IMR-90 (cell line): Measurements from ENCODE around the gene CYP4Z1. TPM values are rescaled to one million over a fixed set of nuclear protein-coding genes. Genes with fewer than 3 reads are reported as not detected.
"Not testable (repeated sequence)": the region's sequence is repeated elsewhere in the genome, so short reads cannot be mapped to it uniquely, and the experiment has no call there.

Source experiments
- ATAC-seq: fragments of 200-7000 bp; cut with Tn5 transposase; 2 replicates; pipeline ENCODE4 v1.9.1; 2020; ENCODE audit warnings: low read depth, mild to moderate bottlenecking, moderate library complexity
- BruUV-seq: library from RNA; stranded (reverse); fragments of 400-500 nt; replicated peaks from 2 replicates; lab custom pipeline; 2021; lab: Mats Ljungman, UMichigan
- CTCF ChIA-PET: fragments of 300-600 bp; formaldehyde crosslinking; extraction: SDS; loops from one replicate; lab custom pipeline; 2021; ENCODE audit warnings: antibody characterized with exemption; lab: Yijun Ruan, JAX
- POLR2A ChIA-PET: fragments of 300-600 bp; sonication (Branson Sonifier 250); formaldehyde crosslinking; loops from one replicate; lab custom pipeline; 2022; ENCODE audit warnings: antibody characterized with exemption; ENCODE audit not compliant: unreplicated experiment; lab: Charles Lee
- DNase-seq: peaks from one replicate; pipeline ENCODE4 v3.0.0; 2013
- H2AFZ ChIP-seq: replicated peaks from 2 replicates; pipeline ENCODE3; 2013; ENCODE audit warnings: low read length, mild to moderate bottlenecking; ENCODE audit not compliant: poor library complexity
- H2AK5ac ChIP-seq: 2 replicates; pipeline ENCODE4 v1.6.1; 2013; ENCODE audit warnings: low read depth, low read length, inconsistent platforms
- H2AK9ac ChIP-seq: replicated peaks from 2 replicates; pipeline ENCODE3; 2013; ENCODE audit warnings: mild to moderate bottlenecking, low read depth, low read length, moderate library complexity; ENCODE audit not compliant: poor library complexity
- H2BK120ac ChIP-seq: 2 replicates; pipeline ENCODE4 v1.6.1; 2013; ENCODE audit warnings: low read depth, low read length, inconsistent platforms
- H2BK15ac ChIP-seq: 3 replicates; pipeline ENCODE4 v1.6.1; 2013; ENCODE audit warnings: low read depth, low read length, inconsistent platforms
- H2BK20ac ChIP-seq: 2 replicates; pipeline ENCODE4 v1.6.1; 2013; ENCODE audit warnings: low read depth, mild to moderate bottlenecking, inconsistent platforms, low read length, moderate library complexity
- H2BK5ac ChIP-seq: 2 replicates; pipeline ENCODE4 v1.6.1; 2013; ENCODE audit warnings: mild to moderate bottlenecking, low read depth, low read length, inconsistent platforms; ENCODE audit not compliant: poor library complexity, severe bottlenecking
- H3K14ac ChIP-seq: replicated peaks from 2 replicates; pipeline ENCODE4 v1.6.1; 2013; ENCODE audit warnings: low read depth, low read length, inconsistent platforms
- H3K18ac ChIP-seq: 2 replicates; pipeline ENCODE4 v1.6.1; 2013; ENCODE audit warnings: low read depth, low read length, control low read depth
- H3K23ac ChIP-seq: 2 replicates; pipeline ENCODE4 v1.6.1; 2013; ENCODE audit warnings: low read depth, low read length, inconsistent platforms
- H3K27ac ChIP-seq: 2 replicates; pipeline ENCODE4 v1.5.1; 2013; ENCODE audit warnings: mild to moderate bottlenecking, control low read depth, low read length; ENCODE audit not compliant: insufficient read depth
- H3K27me3 ChIP-seq: 2 replicates; pipeline ENCODE4 v1.6.1; 2013; ENCODE audit warnings: low read length; ENCODE audit not compliant: control insufficient read depth, insufficient read depth
- H3K36me3 ChIP-seq: 2 replicates; pipeline ENCODE4 v1.6.1; 2013; ENCODE audit warnings: low read length, mixed read lengths; ENCODE audit not compliant: control insufficient read depth, insufficient read depth
- H3K4ac ChIP-seq: 2 replicates; pipeline ENCODE4 v1.6.1; 2013; ENCODE audit warnings: low read depth, low read length, inconsistent platforms
- H3K4me1 ChIP-seq: 2 replicates; pipeline ENCODE4 v1.6.1; 2013; ENCODE audit warnings: low read length, mixed read lengths; ENCODE audit not compliant: control insufficient read depth, insufficient read depth
- H3K4me2 ChIP-seq: 2 replicates; pipeline ENCODE4 v1.6.1; 2013; ENCODE audit warnings: low read depth, mild to moderate bottlenecking, control low read depth, low read length, moderate library complexity
- H3K4me3 ChIP-seq: 2 replicates; pipeline ENCODE4 v1.5.1; 2013; ENCODE audit warnings: low read depth, mild to moderate bottlenecking, control low read depth, low read length, moderate library complexity; ENCODE audit not compliant: insufficient read depth
- H3K56ac ChIP-seq: 2 replicates; pipeline ENCODE4 v1.6.1; 2013; ENCODE audit warnings: low read length, inconsistent platforms; ENCODE audit not compliant: insufficient read depth; ENCODE audit errors: extremely low read depth
- H3K79me1 ChIP-seq, 2 experiments: 2 replicates each; pipeline ENCODE4 v1.6.1; 2013; ENCODE audit warnings: low read length in 2 of 2, inconsistent platforms in 1 of 2, low read depth in 1 of 2
- H3K9ac ChIP-seq: 2 replicates; pipeline ENCODE4 v1.6.1; 2013; ENCODE audit warnings: low read depth, low read length, control low read depth
- H3K9me1 ChIP-seq: 2 replicates; pipeline ENCODE4 v1.6.1; 2013; ENCODE audit warnings: low read length, inconsistent platforms; ENCODE audit not compliant: insufficient read depth
- H3K9me3 ChIP-seq: 2 replicates; pipeline ENCODE4 v1.6.1; 2013; ENCODE audit warnings: low read length; ENCODE audit not compliant: control insufficient read depth, insufficient read depth
- H4K20me1 ChIP-seq: 2 replicates; pipeline ENCODE4 v1.6.1; 2013; ENCODE audit warnings: low read length, inconsistent platforms; ENCODE audit not compliant: insufficient read depth
- H4K5ac ChIP-seq: 2 replicates; pipeline ENCODE4 v1.6.1; 2013; ENCODE audit warnings: mild to moderate bottlenecking, low read depth, low read length, control low read depth
- H4K8ac ChIP-seq, 2 experiments: 2 replicates each; pipeline ENCODE4 v1.6.1; 2013; ENCODE audit warnings: low read depth in 2 of 2, low read length in 2 of 2, control low read depth in 1 of 2, inconsistent platforms in 1 of 2
- H4K91ac ChIP-seq: 2 replicates; pipeline ENCODE4 v1.6.1; 2013; ENCODE audit warnings: low read depth, low read length, inconsistent platforms; ENCODE audit not compliant: insufficient read depth
- WGBS, 2 experiments: methylation state at CpG; one replicate each; pipeline versions ENCODE4 v1.1.5 to v1.1.7; 2013; ENCODE audit warnings: missing lambda C conversion rate in 2 of 2; ENCODE audit not compliant: insufficient read length in 1 of 2; ENCODE audit errors: extremely low coverage in 2 of 2; 5-methylcytosine and 5-hydroxymethylcytosine counted together
- dilution Hi-C: fragments of 300-500 bp; cut with HindIII; formaldehyde crosslinking; loops from one replicate; pipeline ENCODE4 v1.14.3; 2018; ENCODE audit warnings: low sequenced_read_pairs; ENCODE audit not compliant: unreplicated experiment
- in situ Hi-C: fragments of 300-500 bp; cut with MboI; formaldehyde crosslinking; loops from 3 replicates; pipeline ENCODE4 v1.14.3; 2019; ENCODE audit warnings: low sequenced_read_pairs, inconsistent platforms, mixed read lengths
- intact Hi-C: fragments of 100-400 bp; cut with micrococcal nuclease; formaldehyde crosslinking; loops from 2 replicates; pipeline ENCODE4 v1.10.0; 2022
- polyA plus RNA-seq, 3 experiments: library from polyadenylated mRNA; depleted of rRNA; stranded (reverse); fragments of >200 nt; gene quantifications; 2 replicates each; pipeline ENCODE4 v1.2.3, GENCODE V29; 2012; ENCODE audit warnings: low replicate concordance in 1 of 3
- total RNA-seq: library from RNA; depleted of rRNA; stranded (reverse); fragments of >200 nt; gene quantifications from 2 replicates; pipeline ENCODE4 v1.2.3, GENCODE V29; 2012

Gene CYP4Z1
- total and polyA plus RNA-seq, 2 of the 4 experiments (the other 2 are of a cell fraction) = not detected

DNA sequence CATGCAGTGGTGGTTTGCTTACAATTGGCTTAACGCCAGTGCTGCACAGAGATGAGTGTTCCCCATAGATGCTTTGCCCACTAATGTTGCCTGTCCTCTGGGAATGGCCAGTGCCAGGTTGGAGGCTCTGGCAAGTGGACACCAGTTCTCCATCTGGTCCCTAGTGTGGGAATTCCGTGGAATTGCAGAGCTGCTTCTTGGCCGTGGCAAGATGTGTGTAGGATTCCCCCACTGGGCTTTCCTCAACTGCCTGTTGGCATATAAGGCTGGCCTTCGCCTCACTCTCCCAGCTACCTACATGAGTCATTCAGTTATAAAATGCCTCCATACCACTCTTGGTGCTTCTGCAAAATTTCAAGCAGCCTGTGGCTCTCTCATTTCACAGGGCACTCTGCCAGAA is 2.0 kb downstream of the CYP4Z1 start:
- H3K4ac ChIP-seq, H3K14ac ChIP-seq, H4K5ac ChIP-seq, H4K91ac ChIP-seq, ATAC-seq, H4K20me1 ChIP-seq, H2BK15ac ChIP-seq, BruUV-seq, H3K4me1 ChIP-seq, H3K4me2 ChIP-seq, POLR2A ChIA-PET, H3K9ac ChIP-seq, intact Hi-C loops, H3K4me3 ChIP-seq, H3K9me1 ChIP-seq, H3K27me3 ChIP-seq, H2AK9ac ChIP-seq, H2BK20ac ChIP-seq, H2BK120ac ChIP-seq, in situ Hi-C loops, H3K36me3 ChIP-seq, H3K79me1 ChIP-seq, DNase-seq, H3K27ac ChIP-seq, H3K56ac ChIP-seq, H3K9me3 ChIP-seq, H2AK5ac ChIP-seq, dilution Hi-C loops, H3K18ac ChIP-seq, H3K23ac ChIP-seq, H4K8ac ChIP-seq, H2AFZ ChIP-seq, H2BK5ac ChIP-seq: not testable (repeated sequence)
- CTCF ChIA-PET = interaction anchor here (0.5 kb wide), 1 partner anchor 309 kb away, joined by 3 read pairs; no protein-coding TSS in a partner anchor
- WGBS, 2 experiments = no CpG with 5 or more reads among the region's 4 CpGs

DNA sequence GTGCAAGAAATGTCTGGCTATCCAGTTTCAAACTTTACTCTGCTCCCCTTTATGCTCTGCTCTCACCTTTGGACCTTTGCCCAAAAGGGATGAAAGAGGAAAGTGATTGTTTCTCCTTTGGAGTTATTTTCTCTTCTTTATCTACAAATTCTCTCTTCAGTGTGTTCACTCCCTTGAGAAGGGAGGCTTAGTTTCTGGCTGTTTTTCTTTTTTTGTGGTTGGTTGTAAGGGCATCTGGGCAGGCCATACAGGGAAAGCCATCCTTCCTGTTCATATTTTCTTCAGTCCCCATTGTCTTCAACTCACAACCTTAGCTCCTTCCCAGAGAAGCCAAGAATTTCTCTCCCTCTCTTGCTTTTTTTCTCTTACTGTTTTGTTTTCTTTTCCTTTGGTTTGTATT is 2.5 kb downstream of the CYP4Z1 start:
- dilution Hi-C loops, DNase-seq, in situ Hi-C loops, intact Hi-C loops, H4K91ac ChIP-seq, ATAC-seq, H2AK9ac ChIP-seq, H4K8ac ChIP-seq, POLR2A ChIA-PET, H4K20me1 ChIP-seq, H3K9me3 ChIP-seq, BruUV-seq, H3K18ac ChIP-seq, H3K79me1 ChIP-seq, H3K36me3 ChIP-seq, H3K27ac ChIP-seq, H3K4ac ChIP-seq, H4K5ac ChIP-seq, H3K23ac ChIP-seq, H3K9ac ChIP-seq, H2BK5ac ChIP-seq, H2AFZ ChIP-seq, H2BK20ac ChIP-seq, CTCF ChIA-PET, H3K4me1 ChIP-seq, H3K14ac ChIP-seq, H2BK15ac ChIP-seq, H3K4me3 ChIP-seq, H2AK5ac ChIP-seq, H3K27me3 ChIP-seq, H3K4me2 ChIP-seq, H2BK120ac ChIP-seq, H3K9me1 ChIP-seq, H3K56ac ChIP-seq: not testable (repeated sequence)
